Coronary artery (tissue), 2 donors: ENCODE results near the gene ATP11A.

Source experiments
- DNase-seq: peaks from one replicate; pipeline ENCODE4 v3.0.0-alpha.2; 2017; ENCODE audit warnings: low spot score
- H3K27ac ChIP-seq, 2 donors: fragments of 200-600 bp; sonication (generic); one replicate each; pipeline ENCODE4 v1.5.1; 2016 to 2019
- H3K4me3 ChIP-seq: fragments of 200-600 bp; sonication (generic); 2 replicates; pipeline ENCODE4 v1.5.1; 2016; ENCODE audit warnings: mild to moderate bottlenecking, moderate library complexity
- CTCF ChIP-seq: fragments of 200-600 bp; sonication (generic); IDR thresholded peaks from one replicate; pipeline ENCODE4 v1.5.1; 2019; ENCODE audit warnings: antibody characterized with exemption

ATP11A gene

GRCh38 chr13:112747256-112747655 is 57.4 kb downstream of the ATP11A start:
- H3K4me3 ChIP-seq: no peak overlapping the region
- TF ChIP-seq CTCF: no peak
- H3K27ac ChIP-seq: no peak overlapping the region
- DNase-seq: no peak

- TF ChIP-seq CTCF: no peak
- Histone ChIP-seq H3K27ac (no peak overlapping the region), H3K4me3 (no peak overlapping the region)
- no peak for DNase-seq
These were observed 59.3 kb downstream of the ATP11A start for GRCh38 chr13:112748947-112749735.

- Histone ChIP-seq H3K27ac (no peak overlapping the region), H3K4me3 (no peak overlapping the region)
- TF ChIP-seq CTCF: no peak
- no peak for DNase-seq
These were observed 60.7 kb downstream of the ATP11A start for GRCh38 chr13:112750570-112750969.

GRCh38 chr13:112751617-112752016 is 61.8 kb downstream of the ATP11A start:
- H3K27ac ChIP-seq: no peak overlapping the region
- H3K4me3 ChIP-seq: no peak overlapping the region
- no peak for TF ChIP-seq CTCF
- DNase-seq: no peak

- TF ChIP-seq CTCF: no peak
- Histone ChIP-seq H3K27ac (no peak overlapping the region), H3K4me3 (no peak overlapping the region)
- no peak for DNase-seq
These were observed 62.4 kb downstream of the ATP11A start for GRCh38 chr13:112752211-112752610.

- DNase-seq: no peak
- no peak overlapping the region for H3K27ac ChIP-seq
- no peak for TF ChIP-seq CTCF
- H3K4me3 ChIP-seq: no peak overlapping the region
These were observed 63.1 kb downstream of the ATP11A start for GRCh38 chr13:112752711-112753541.

GRCh38 chr13:112753833-112754232 is 64.0 kb downstream of the ATP11A start:
- DNase-seq: no peak
- TF ChIP-seq CTCF: no peak
- H3K27ac ChIP-seq: no peak overlapping the region
- no peak overlapping the region for H3K4me3 ChIP-seq
